Measurements from ENCODE around the gene FSTL4.

DNA sequence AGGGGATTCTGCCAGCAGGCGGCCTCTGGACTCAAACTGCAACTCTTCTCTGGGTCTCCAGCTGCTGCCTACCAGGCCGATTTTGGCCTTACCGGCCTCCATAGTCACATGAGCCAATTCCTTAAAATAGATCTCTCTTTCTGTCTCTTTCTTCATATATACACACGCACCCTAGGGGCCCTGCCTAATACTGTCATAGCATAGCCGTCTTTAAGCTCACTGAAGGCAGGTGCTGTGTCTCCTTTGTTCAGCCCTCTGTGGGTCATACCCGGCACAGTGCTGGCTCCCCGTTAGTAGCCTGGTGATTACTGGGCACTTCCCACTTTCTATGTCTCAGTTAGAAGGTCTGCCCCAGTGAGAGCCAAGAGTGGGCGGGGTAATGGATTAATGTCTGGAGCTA lies 419.6 kb downstream of the FSTL4 start:
- TF ChIP-seq CTCF (IDR thresholded peaks at IDR 0.05): no peak
- TF ChIP-seq EP300 (IDR thresholded peaks at IDR 0.05): no peak
- no peak for TF ChIP-seq POLR2AphosphoS5 (IDR thresholded peaks at IDR 0.05)

All from upper lobe of left lung (tissue), 4 donors.